WTC11 (cell line): ENCODE results near the gene ATMIN.

Experiments used
- CREB1 ChIP-seq: sonication (generic); formaldehyde crosslinking; IDR thresholded peaks from 2 replicates; pipeline ENCODE4 v1.8.0; 2023; ENCODE audit warnings: mild to moderate bottlenecking, missing genetic modification reagents
- EMX1 ChIP-seq: fragments of 250-450 bp; sonication (Bioruptor Pico); IDR thresholded peaks from 2 replicates; pipeline ENCODE4 v1.8.0; 2021; ENCODE audit warnings: mild to moderate bottlenecking
- ESRRA ChIP-seq: sonication (generic); formaldehyde crosslinking; IDR thresholded peaks from 2 replicates; pipeline ENCODE4 v1.8.1; 2022; ENCODE audit warnings: mild to moderate bottlenecking, missing genetic modification reagents, borderline replicate concordance
- KAT7 ChIP-seq: sonication (generic); formaldehyde crosslinking; IDR thresholded peaks from 2 replicates; pipeline ENCODE4 v1.8.1; 2023; ENCODE audit warnings: missing genetic modification reagents, mild to moderate bottlenecking, borderline replicate concordance
- MXD4 ChIP-seq: fragments of 250-450 bp; sonication (Bioruptor Pico); IDR thresholded peaks from 2 replicates; pipeline ENCODE4 v1.8.0; 2021; ENCODE audit warnings: mild to moderate bottlenecking, moderate library complexity, borderline replicate concordance
- NFATC4 ChIP-seq: fragments of 250-450 bp; sonication (Bioruptor Pico); IDR thresholded peaks from 2 replicates; pipeline ENCODE4 v1.9.0; 2021; ENCODE audit warnings: mild to moderate bottlenecking
- RELA ChIP-seq: sonication (generic); formaldehyde crosslinking; IDR thresholded peaks from 2 replicates; pipeline ENCODE4 v1.8.1; 2022; ENCODE audit warnings: missing genetic modification reagents, mild to moderate bottlenecking, borderline replicate concordance
- TCF7 ChIP-seq: sonication (generic); formaldehyde crosslinking; IDR thresholded peaks from 2 replicates; pipeline ENCODE4 v1.8.0; 2022; ENCODE audit warnings: mild to moderate bottlenecking, low read depth, missing genetic modification reagents, moderate library complexity
- TEAD1 ChIP-seq: sonication (generic); formaldehyde crosslinking; IDR thresholded peaks from 2 replicates; pipeline ENCODE4 v1.8.0; 2022; ENCODE audit warnings: mild to moderate bottlenecking, missing genetic modification reagents
- ZNF416 ChIP-seq: fragments of 250-450 bp; sonication (Bioruptor Pico); IDR thresholded peaks from 2 replicates; pipeline ENCODE4 v1.9.0; 2021; ENCODE audit warnings: mild to moderate bottlenecking, inconsistent platforms
- ZNF671 ChIP-seq: fragments of 250-450 bp; sonication (Bioruptor Pico); IDR thresholded peaks from 2 replicates; pipeline ENCODE4 v1.8.0; 2021; ENCODE audit warnings: mild to moderate bottlenecking
- TF ChIP-seq, protein P1 (sequence below): fragments of 200-600 bp; IDR thresholded peaks from 2 replicates; pipeline ENCODE4 v1.8.0; 2022; ENCODE audit warnings: antibody characterized with exemption
- TF ChIP-seq, protein P2 (sequence below): sonication (generic); formaldehyde crosslinking; IDR thresholded peaks from 2 replicates; pipeline ENCODE4 v1.8.0; 2023; ENCODE audit warnings: missing genetic modification reagents, mild to moderate bottlenecking, borderline replicate concordance
- TF ChIP-seq, protein P3 (sequence below): sonication (generic); formaldehyde crosslinking; IDR thresholded peaks from 2 replicates; pipeline ENCODE4 v1.8.0; 2022; ENCODE audit warnings: mild to moderate bottlenecking, missing genetic modification reagents

DNA sequence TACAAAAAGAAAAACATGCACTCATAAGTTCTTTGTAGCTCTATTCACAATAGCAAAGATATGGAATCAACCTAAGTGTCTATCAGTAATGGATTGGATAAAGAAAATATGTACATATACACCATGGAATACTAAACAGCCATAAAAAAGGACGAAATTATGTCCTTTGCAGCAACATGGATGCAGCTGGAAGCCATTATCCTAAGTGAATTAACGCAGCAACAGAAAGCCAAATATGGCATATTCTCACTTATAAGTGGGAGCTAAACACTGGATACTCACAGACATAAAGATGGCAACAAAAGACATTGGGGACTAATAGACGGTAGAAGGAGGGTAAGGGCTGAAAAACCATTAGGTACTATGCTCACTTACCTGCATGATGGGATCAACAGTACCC lies 34.8 kb upstream of the ATMIN start:
- TF ChIP-seq, protein P1, sequence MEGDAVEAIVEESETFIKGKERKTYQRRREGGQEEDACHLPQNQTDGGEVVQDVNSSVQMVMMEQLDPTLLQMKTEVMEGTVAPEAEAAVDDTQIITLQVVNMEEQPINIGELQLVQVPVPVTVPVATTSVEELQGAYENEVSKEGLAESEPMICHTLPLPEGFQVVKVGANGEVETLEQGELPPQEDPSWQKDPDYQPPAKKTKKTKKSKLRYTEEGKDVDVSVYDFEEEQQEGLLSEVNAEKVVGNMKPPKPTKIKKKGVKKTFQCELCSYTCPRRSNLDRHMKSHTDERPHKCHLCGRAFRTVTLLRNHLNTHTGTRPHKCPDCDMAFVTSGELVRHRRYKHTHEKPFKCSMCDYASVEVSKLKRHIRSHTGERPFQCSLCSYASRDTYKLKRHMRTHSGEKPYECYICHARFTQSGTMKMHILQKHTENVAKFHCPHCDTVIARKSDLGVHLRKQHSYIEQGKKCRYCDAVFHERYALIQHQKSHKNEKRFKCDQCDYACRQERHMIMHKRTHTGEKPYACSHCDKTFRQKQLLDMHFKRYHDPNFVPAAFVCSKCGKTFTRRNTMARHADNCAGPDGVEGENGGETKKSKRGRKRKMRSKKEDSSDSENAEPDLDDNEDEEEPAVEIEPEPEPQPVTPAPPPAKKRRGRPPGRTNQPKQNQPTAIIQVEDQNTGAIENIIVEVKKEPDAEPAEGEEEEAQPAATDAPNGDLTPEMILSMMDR: no peak
- TF ChIP-seq CREB1 (CRISPR knock-in tag): no peak
- TF ChIP-seq KAT7 (CRISPR knock-in tag): no peak
- TF ChIP-seq TCF7: no peak
- no peak for TF ChIP-seq NFATC4 (CRISPR knock-in tag)
- TF ChIP-seq, protein P2, sequence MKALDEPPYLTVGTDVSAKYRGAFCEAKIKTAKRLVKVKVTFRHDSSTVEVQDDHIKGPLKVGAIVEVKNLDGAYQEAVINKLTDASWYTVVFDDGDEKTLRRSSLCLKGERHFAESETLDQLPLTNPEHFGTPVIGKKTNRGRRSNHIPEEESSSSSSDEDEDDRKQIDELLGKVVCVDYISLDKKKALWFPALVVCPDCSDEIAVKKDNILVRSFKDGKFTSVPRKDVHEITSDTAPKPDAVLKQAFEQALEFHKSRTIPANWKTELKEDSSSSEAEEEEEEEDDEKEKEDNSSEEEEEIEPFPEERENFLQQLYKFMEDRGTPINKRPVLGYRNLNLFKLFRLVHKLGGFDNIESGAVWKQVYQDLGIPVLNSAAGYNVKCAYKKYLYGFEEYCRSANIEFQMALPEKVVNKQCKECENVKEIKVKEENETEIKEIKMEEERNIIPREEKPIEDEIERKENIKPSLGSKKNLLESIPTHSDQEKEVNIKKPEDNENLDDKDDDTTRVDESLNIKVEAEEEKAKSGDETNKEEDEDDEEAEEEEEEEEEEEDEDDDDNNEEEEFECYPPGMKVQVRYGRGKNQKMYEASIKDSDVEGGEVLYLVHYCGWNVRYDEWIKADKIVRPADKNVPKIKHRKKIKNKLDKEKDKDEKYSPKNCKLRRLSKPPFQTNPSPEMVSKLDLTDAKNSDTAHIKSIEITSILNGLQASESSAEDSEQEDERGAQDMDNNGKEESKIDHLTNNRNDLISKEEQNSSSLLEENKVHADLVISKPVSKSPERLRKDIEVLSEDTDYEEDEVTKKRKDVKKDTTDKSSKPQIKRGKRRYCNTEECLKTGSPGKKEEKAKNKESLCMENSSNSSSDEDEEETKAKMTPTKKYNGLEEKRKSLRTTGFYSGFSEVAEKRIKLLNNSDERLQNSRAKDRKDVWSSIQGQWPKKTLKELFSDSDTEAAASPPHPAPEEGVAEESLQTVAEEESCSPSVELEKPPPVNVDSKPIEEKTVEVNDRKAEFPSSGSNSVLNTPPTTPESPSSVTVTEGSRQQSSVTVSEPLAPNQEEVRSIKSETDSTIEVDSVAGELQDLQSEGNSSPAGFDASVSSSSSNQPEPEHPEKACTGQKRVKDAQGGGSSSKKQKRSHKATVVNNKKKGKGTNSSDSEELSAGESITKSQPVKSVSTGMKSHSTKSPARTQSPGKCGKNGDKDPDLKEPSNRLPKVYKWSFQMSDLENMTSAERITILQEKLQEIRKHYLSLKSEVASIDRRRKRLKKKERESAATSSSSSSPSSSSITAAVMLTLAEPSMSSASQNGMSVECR (CRISPR knock-in tag): no peak
- TF ChIP-seq ZNF671 (CRISPR knock-in tag): no peak
- no peak for TF ChIP-seq EMX1 (CRISPR knock-in tag)
- TF ChIP-seq ZNF416 (CRISPR knock-in tag): no peak
- no peak for TF ChIP-seq MXD4 (CRISPR knock-in tag)
- TF ChIP-seq TEAD1: no peak
- TF ChIP-seq, protein P3, sequence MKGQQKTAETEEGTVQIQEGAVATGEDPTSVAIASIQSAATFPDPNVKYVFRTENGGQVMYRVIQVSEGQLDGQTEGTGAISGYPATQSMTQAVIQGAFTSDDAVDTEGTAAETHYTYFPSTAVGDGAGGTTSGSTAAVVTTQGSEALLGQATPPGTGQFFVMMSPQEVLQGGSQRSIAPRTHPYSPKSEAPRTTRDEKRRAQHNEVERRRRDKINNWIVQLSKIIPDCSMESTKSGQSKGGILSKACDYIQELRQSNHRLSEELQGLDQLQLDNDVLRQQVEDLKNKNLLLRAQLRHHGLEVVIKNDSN (CRISPR knock-in tag): no peak
- no peak for TF ChIP-seq ESRRA (CRISPR knock-in tag)
- TF ChIP-seq RELA (CRISPR knock-in tag): no peak
